ENCODE results near the gene UQCRC1. TPM values are rescaled to one million over a fixed set of nuclear protein-coding genes. Genes with fewer than 3 reads are reported as not detected.

UQCRC1 gene
- total and polyA plus RNA-seq, 2 of the 8 experiments (the other 6 are each of a cell fraction or from before 2014, with no cell fraction given), result 310 to 720 TPM

GRCh38 chr3:48564022-48564421 is 45.4 kb downstream of the UQCRC1 start:
- H3K79me2 ChIP-seq (ENCODE audit: control insufficient read depth in 1 of 2, insufficient read depth in 2 of 2, low read length in 2 of 2), result no peaks in the 10 kb centered on the region
- peaks cover 4 to 26% (median 17%) of the 10 kb centered on the region in 4 experiments for H3K4me1 ChIP-seq (replicated peaks in 1 of 4; ENCODE audit: control insufficient read depth in 3 of 4, insufficient read depth in 4 of 4, low read length in 3 of 4)
- no peaks in the 10 kb centered on the region for H3K27me3 ChIP-seq (replicated peaks in 1 of 4; ENCODE audit: control insufficient read depth in 3 of 4, extremely low read depth in 1 of 4, insufficient read depth in 3 of 4, low read length in 3 of 4)
- ChIA-PET POLR2A (ENCODE audit: partially characterized antibody) (interaction anchor here (0.7 to 1.6 kb wide), 6 partner anchors 12 to 153 kb away, joined by 3 to 6 read pairs (median 4); partner anchors contain the start of genes CELSR3 and IP6K2), CTCF (ENCODE audit: partially characterized antibody) (interaction anchor here (0.6 to 6.1 kb wide), 4 partner anchors 15 to 576 kb away, joined by 3 to 32 read pairs (median 3); partner anchors contain the start of gene SLC26A6)
- H2BK20ac ChIP-seq (ENCODE audit: low read length), result peak overlapping the region; percentile 72; the same call in 1 of the 2 replicates
- no peaks in the 10 kb centered on the region for H3K36me3 ChIP-seq (ENCODE audit: control insufficient read depth in 2 of 4, insufficient read depth in 4 of 4, low read length in 3 of 4)
- FAIRE-seq (no peak), DNase-seq (ENCODE audit: low read depth in 1 of 2, low spot score in 2 of 2) (no peak)
- 0 out of 2 replicates have a peak overlapping the region, but pooled peaks have one; percentile 72 for H2BK15ac ChIP-seq (ENCODE audit: low read length)
- no peak overlapping the region for H3K4me3 ChIP-seq (ENCODE audit: extremely low read depth in 1 of 4, insufficient read depth in 2 of 4, low read depth in 3 of 4, low read length in 4 of 4)
- H4K5ac ChIP-seq (ENCODE audit: insufficient read length, low read depth, low read length), result no peak overlapping the region
- H3K14ac ChIP-seq (ENCODE audit: insufficient read length), result no peak overlapping the region
- H3K18ac ChIP-seq (ENCODE audit: extremely low read depth, low read length), result no peak overlapping the region; the same call in 1 of the 2 replicates
- no peak overlapping the region for H3K4me2 ChIP-seq (ENCODE audit: insufficient read depth in 1 of 2, low read depth in 2 of 2, low read length in 2 of 2)
- TF ChIP-seq TBP (IDR thresholded peaks at IDR 0.05; ENCODE audit: low read depth, low read length) (no peak), TEAD4 (IDR thresholded peaks at IDR 0.05; ENCODE audit: low read depth, low read length) (no peak), JUN (IDR thresholded peaks at IDR 0.05; ENCODE audit: low read depth, low read length) (no peak), CEBPB (IDR thresholded peaks at IDR 0.05; ENCODE audit: low read depth, low read length) (no peak), SP1 (IDR thresholded peaks at IDR 0.05; ENCODE audit: low read depth, low read length) (no peak), RNF2 (IDR thresholded peaks at IDR 0.05; ENCODE audit: borderline replicate concordance, low read depth, low read length, missing control alignments, poor library complexity, severe bottlenecking) (no peak), CREB1 (IDR thresholded peaks at IDR 0.05) (no peak), BCL11A (IDR thresholded peaks at IDR 0.05; ENCODE audit: low read depth in 2 of 2, low read length in 2 of 2) (no peak)
- no peak overlapping the region for H2AK5ac ChIP-seq (ENCODE audit: low read depth, low read length)
- H3K56ac ChIP-seq (replicated peaks; ENCODE audit: insufficient read length, low read depth, low read length), result no peak overlapping the region
- no peak overlapping the region for H3K4ac ChIP-seq (replicated peaks; ENCODE audit: insufficient read length, low read depth, low read length)
- no peak overlapping the region for H3K23ac ChIP-seq (ENCODE audit: insufficient read length)
- no peak overlapping the region for H2AFZ ChIP-seq (ENCODE audit: low read length)
- H2BK120ac ChIP-seq (replicated peaks; ENCODE audit: low read depth, low read length), result no peak overlapping the region
- H3K9me3 ChIP-seq (ENCODE audit: insufficient read depth in 2 of 2, low read depth in 1 of 2, low read length in 1 of 2), result no peaks in the 10 kb centered on the region
- H4K8ac ChIP-seq (ENCODE audit: extremely low read depth, insufficient read depth, low read length), result no peak overlapping the region
- H3K79me1 ChIP-seq (ENCODE audit: low read depth, low read length), result no peaks in the 10 kb centered on the region
- H2BK5ac ChIP-seq (ENCODE audit: low read depth, low read length), result 0 out of 2 replicates have a peak overlapping the region, but pooled peaks have one; percentile 44
- no peak overlapping the region for H3K9ac ChIP-seq (replicated peaks in 1 of 4; ENCODE audit: extremely low read depth in 1 of 4, low read depth in 3 of 4, low read length in 3 of 4)
- WGBS, 2 experiments (ENCODE audit: extremely low coverage in 1 of 2, insufficient coverage in 1 of 2, insufficient read length in 1 of 2, insufficient replicate concordance in 2 of 2, low coverage in 1 of 2, low lambda C conversion rate in 2 of 2, missing lambda C conversion rate in 1 of 2), result 97% methylated on average over 10 of the region's 10 CpGs; no CpG with 5 or more reads in 1 of the 2 experiments
- H4K20me1 ChIP-seq (replicated peaks in 1 of 2; ENCODE audit: control insufficient read depth in 1 of 2, insufficient read depth in 2 of 2, low read length in 2 of 2), result no peaks in the 10 kb centered on the region
- no peaks in the 10 kb centered on the region for H3K23me2 ChIP-seq (ENCODE audit: low read depth, low read length)
- H4K91ac ChIP-seq (replicated peaks; ENCODE audit: insufficient read length, low read length), result no peak overlapping the region
- 0 out of 2 replicates have a peak overlapping the region, but pooled peaks have one; percentile 60 for H2BK12ac ChIP-seq (ENCODE audit: low read depth, low read length)
- H3K27ac ChIP-seq (ENCODE audit: low read depth, low read length), result no peak overlapping the region

All from H1 (cell line).